HG02678 (cell line): Measurements from ENCODE around the gene DOCK3.
"Not testable (repeated sequence)": the region's sequence is repeated elsewhere in the genome, so short reads cannot be mapped to it uniquely, and the experiment has no call there.

ENCODE experiments used
- ATAC-seq: cut with Tn5 transposase; IDR thresholded peaks from one replicate; pipeline ENCODE4 v1.9.1; 2021; ENCODE audit warnings: mild to moderate bottlenecking, moderate library complexity; ENCODE audit not compliant: unreplicated experiment

The DOCK3 gene

DNA sequence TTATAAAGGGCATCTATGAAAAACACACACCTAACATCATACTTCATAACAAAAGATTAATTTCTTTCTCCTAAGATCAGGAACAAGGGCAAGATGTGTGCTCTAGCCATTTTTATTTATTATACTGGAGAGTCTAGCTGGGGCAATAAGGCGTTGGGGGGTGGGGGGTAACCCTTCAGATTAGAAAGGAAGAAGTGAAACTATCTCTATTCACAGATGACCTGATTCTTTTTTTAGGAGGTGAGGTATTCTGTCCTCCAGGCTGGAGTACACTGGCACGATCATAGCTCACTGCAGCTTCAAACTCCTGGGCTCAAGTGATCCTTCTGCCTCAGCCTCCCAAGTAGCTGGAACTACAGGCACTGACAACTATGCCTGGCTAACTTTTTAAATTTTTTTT lies 620.9 kb downstream of the DOCK3 start:
- peak; percentile 57 for ATAC-seq

- no peak for ATAC-seq
Observed at GRCh38 chr3:51297333-51297732, 622.6 kb downstream of the DOCK3 start.

GRCh38 chr3:51304230-51304629 lies 629.5 kb downstream of the DOCK3 start:
- ATAC-seq: no peak

GRCh38 chr3:51306093-51306492 lies 631.4 kb downstream of the DOCK3 start:
- no peak for ATAC-seq

DNA sequence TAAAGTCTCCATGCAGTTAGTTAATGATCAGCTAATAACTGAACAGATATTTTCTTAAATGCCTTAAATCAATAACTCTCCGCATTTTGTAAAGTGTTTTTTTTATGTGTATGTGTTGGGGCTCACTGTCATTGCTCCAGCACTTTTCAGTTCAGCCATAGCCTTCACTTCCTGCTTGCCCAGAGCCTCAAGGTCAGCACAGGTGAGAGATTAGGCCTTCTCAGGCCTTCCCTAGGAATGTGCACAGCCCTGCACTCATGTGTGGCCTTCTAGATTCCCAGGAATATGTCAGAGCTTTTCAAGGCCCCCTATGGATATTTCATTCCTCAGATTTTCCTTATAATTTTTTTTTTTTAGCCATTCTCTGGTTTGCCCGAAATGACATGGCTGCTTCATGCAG lies 632.7 kb downstream of the DOCK3 start:
- ATAC-seq: no peak

GRCh38 chr3:51307945-51308607 lies 633.3 kb downstream of the DOCK3 start:
- not testable (repeated sequence) for ATAC-seq

- ATAC-seq: no peak
Observed at GRCh38 chr3:51311055-51311454, 636.3 kb downstream of the DOCK3 start.

DNA sequence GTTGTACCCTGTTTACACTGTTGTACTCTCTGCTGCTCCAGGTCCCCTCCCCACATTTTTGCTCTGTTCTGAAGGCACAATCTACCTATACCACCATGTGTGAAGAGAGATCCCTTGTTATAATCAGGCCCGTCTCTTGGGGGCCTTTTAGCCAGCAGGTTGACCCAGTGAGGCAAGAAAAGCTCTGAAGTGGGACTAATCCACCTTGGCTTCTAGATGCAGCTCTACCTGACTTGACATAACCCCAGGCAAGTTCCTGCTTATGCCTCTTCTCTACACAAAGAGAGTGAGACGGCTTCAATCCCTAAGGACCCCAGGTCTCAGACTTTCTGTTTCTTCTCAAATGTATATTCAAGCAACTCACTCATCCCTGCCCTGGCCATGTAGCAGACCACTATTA lies 653.5 kb downstream of the DOCK3 start:
- no peak for ATAC-seq

GRCh38 chr3:51330046-51330445 lies 655.3 kb downstream of the DOCK3 start:
- no peak for ATAC-seq

DNA sequence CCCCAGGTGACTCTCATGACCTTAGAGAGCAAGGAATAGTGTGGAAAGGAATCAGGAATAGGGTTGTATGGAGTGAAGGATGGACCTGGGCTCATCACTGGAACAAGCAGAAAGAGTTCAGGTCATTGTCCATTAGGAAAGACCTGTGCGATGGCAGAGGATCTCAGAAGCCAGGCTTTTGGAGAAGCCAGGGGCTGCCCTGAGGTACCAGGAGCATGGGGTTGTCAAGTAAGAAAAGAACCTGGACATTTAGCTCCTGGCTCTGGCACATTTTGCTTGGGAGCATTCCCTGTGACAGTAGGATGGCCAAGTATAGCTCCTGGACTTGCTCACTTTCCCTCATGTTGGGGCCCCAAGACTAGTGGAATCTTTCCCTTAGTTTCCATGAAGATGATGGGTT lies 657.4 kb downstream of the DOCK3 start:
- no peak for ATAC-seq

DNA sequence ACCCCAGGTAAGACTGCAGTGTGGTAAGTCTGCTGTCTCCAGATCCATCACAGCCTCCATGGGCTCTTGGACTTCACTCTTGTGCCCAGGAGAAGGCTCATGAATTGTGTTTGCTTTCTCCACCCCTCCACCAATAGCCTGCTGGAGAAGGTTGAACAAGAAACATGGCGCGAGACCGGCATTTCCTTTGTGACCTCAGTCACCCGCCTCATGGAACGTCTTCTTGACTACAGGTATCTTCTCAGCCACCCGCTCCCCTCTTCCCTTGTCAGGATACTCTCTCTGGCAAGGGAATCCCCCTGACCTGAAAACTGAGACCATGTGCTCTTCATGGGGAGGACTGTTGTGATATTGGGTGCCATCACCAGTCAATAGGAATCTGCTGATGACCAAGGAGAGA lies 658.3 kb downstream of the DOCK3 start:
- no peak for ATAC-seq

DNA sequence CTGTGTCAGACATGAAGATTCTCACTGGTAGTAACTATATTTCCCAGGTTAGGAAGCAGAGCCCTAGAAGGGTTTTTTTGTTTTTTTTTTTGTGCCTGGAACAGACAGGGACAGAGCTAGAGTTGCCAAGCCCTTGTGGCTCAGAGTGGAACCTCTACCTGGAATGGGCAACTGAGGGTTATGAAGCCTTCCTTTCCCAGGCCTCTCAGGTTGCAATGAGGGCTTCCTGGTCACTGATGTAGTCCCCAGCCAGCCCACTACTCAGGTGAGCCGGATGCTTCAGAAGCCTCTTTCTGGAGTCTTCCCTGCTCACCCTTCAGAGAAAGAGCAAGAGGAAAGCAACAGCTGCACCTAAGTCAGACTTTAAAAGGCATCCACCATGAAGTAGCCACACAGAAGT lies 661.5 kb downstream of the DOCK3 start:
- ATAC-seq: no peak

- ATAC-seq: no peak
Observed at GRCh38 chr3:51337666-51338065, 662.9 kb downstream of the DOCK3 start.

GRCh38 chr3:51338632-51339031 lies 663.9 kb downstream of the DOCK3 start:
- no peak for ATAC-seq

- ATAC-seq: no peak
Observed at GRCh38 chr3:51340013-51340829, 665.5 kb downstream of the DOCK3 start.

DNA sequence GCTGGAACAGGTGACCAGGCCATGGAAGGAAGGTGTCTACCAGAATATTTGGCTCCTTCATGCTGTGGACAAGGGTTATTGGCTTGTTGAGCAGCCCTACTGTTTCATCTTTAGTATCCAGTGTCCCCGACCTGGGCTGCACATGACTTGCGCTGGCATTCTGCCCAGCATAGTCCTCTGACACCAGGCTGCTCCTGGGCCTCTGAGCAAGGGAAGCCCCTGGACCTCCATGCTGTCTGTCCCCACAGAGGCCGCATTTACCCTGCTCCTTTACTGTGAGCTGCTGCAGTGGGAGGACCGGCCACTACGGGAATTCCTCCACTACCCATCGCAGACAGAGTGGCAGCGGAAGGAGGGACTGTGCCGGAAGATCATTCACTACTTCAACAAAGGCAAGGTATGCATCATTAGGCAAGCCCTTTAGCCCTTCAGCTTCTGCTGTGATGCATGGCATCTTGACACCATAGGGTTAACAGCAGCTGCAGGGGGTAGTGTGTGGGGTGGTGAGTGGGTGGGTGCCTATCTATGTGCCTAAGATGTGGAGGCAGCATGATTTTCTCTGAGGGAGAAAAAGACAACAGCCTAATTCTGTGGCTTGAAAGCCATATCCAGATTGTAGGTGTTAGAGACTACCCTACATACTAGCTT lies 666.4 kb downstream of the DOCK3 start:
- ATAC-seq: no peak

- ATAC-seq: no peak
Observed at GRCh38 chr3:51343918-51344687, 669.4 kb downstream of the DOCK3 start.

- no peak for ATAC-seq
Observed at GRCh38 chr3:51350751-51351150, 676.0 kb downstream of the DOCK3 start.

DNA sequence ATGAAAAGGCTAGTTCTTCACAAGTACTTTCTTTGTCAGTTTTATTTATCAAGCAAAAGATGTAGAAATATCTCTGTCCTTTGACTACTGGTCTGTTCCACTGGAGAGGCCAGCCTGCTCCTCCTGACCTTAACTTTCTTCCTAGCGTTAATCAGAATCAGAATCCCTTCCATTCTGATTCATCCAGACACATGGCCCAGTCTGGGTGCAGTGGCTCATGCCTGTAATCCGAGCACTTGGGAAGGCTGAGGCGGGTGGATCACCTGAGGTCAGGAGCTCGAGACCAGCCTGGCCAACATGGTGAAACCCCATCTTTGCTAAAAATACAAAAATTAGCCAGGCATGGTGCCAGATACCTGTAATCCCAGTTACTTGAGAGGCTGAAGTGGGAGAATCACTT lies 678.4 kb downstream of the DOCK3 start:
- ATAC-seq: no peak

GRCh38 chr3:51353691-51354090 lies 679.0 kb downstream of the DOCK3 start:
- no peak for ATAC-seq

- ATAC-seq: no peak
Observed at GRCh38 chr3:51354172-51354571, 679.4 kb downstream of the DOCK3 start.
